Stimulated activated CD4-positive, alpha-beta T cell treated with anti-CD3 and anti-CD28 coated beads, Interleukin-1b, Interleukin-23, amount 100 ng/mL, for 24 hours (primary cell): ENCODE results near the gene TNFAIP2.

Experiments
- DNase-seq, 4 experiments: peaks; one replicate each; pipeline ENCODE4 v3.0.0-alpha.2; 2020; ENCODE audit warnings: low read depth in 4 of 4, low spot score in 1 of 4

Gene TNFAIP2

GRCh38 chr14:103094406-103095209 lies 28.7 kb upstream of the TNFAIP2 start, which contains the start of gene EXOC3L4:
Gene EXOC3L4, plus strand, starts transcription at chr14:103094725. Its CDS starts 5,495 bp downstream, at chr14:103100220.
- no peak for DNase-seq

GRCh38 chr14:103095210-103095778 lies 28.0 kb upstream of the TNFAIP2 start:
- DNase-seq = no peak

GRCh38 chr14:103096387-103096786 lies 26.9 kb upstream of the TNFAIP2 start:
- no peak for DNase-seq

- no peak for DNase-seq
Observed at GRCh38 chr14:103097244-103097993, 25.8 kb upstream of the TNFAIP2 start.

GRCh38 chr14:103097994-103098957 lies 25.0 kb upstream of the TNFAIP2 start:
- DNase-seq = no peak

- DNase-seq = no peak
Observed at GRCh38 chr14:103099081-103099732, 24.1 kb upstream of the TNFAIP2 start.

- DNase-seq = no peak
Observed at GRCh38 chr14:103099733-103100280, 23.5 kb upstream of the TNFAIP2 start.

- no peak for DNase-seq
Observed at GRCh38 chr14:103100281-103101121, 22.8 kb upstream of the TNFAIP2 start.

- DNase-seq = no peak
Observed at GRCh38 chr14:103101257-103101962, 21.9 kb upstream of the TNFAIP2 start.

GRCh38 chr14:103101963-103102688 lies 21.1 kb upstream of the TNFAIP2 start:
- DNase-seq = no peak

- no peak for DNase-seq
Observed at GRCh38 chr14:103102689-103103260, 20.5 kb upstream of the TNFAIP2 start.

GRCh38 chr14:103103461-103104388 lies 19.5 kb upstream of the TNFAIP2 start:
- no peak for DNase-seq

GRCh38 chr14:103104389-103104653 lies 18.9 kb upstream of the TNFAIP2 start:
- DNase-seq = no peak

- DNase-seq = peak; percentile 47 to 62 (median 58)
Observed at GRCh38 chr14:103104654-103105452, 18.4 kb upstream of the TNFAIP2 start.

GRCh38 chr14:103105580-103106150 lies 17.6 kb upstream of the TNFAIP2 start:
- DNase-seq = no peak
